ENCODE data around the gene SUOX. TPM values are rescaled to one million over a fixed set of nuclear protein-coding genes. Genes with fewer than 3 reads are reported as not detected.

Gene SUOX
- total and polyA plus RNA-seq, 2 of the 4 experiments (the other 2 are of a cell fraction), result 17.8 to 19.4 TPM

GRCh38 chr12:55970775-55971174 is 26.3 kb upstream of the SUOX start:
- peak overlapping the region; percentile 61 to 77; a peak in 2 of 4 replicates for H4K8ac ChIP-seq (ENCODE audit: low read depth in 2 of 2, low read length in 2 of 2)
- no peaks in the 10 kb centered on the region for H3K9me3 ChIP-seq (ENCODE audit: control insufficient read depth, insufficient read depth, low read length)
- peak overlapping the region; percentile 64; the same call in 1 of the 2 replicates for H2BK120ac ChIP-seq (ENCODE audit: low read depth, low read length)
- no peak overlapping the region for H3K23ac ChIP-seq (ENCODE audit: low read depth, low read length)
- peak overlapping the region; percentile 91 for H3K4ac ChIP-seq (ENCODE audit: low read depth, low read length)
- POLR2A ChIA-PET (ENCODE audit: unreplicated experiment), result no interaction called here
- no peaks in the 10 kb centered on the region for H3K27me3 ChIP-seq (ENCODE audit: control insufficient read depth, insufficient read depth, low read length)
- peak overlapping the region; percentile 96; the same call in 1 of the 2 replicates for H2AK5ac ChIP-seq (ENCODE audit: low read depth, low read length)
- H3K14ac ChIP-seq (replicated peaks; ENCODE audit: low read depth, low read length), result no peak overlapping the region
- H3K27ac ChIP-seq (ENCODE audit: insufficient read depth, low read length), result peak overlapping the region; percentile 68
- peak overlapping the region; percentile 93 for H2BK5ac ChIP-seq (ENCODE audit: low read depth, low read length, poor library complexity, severe bottlenecking)
- H2BK15ac ChIP-seq (ENCODE audit: low read depth, low read length), result no peak overlapping the region
- H2BK20ac ChIP-seq (ENCODE audit: low read depth, low read length), result 0 out of 2 replicates have a peak overlapping the region, but pooled peaks have one; percentile 29
- in situ Hi-C loops (cut with MboI; ENCODE audit: low sequenced_read_pairs), result no loop called here
- TF ChIP-seq POLR2A (IDR thresholded peaks at IDR 0.05; ENCODE audit: low read depth, low read length), result peak; percentile 52; the same call in 1 of the 2 replicates
- no peak for TF ChIP-seq ELK1 (IDR thresholded peaks at IDR 0.05; ENCODE audit: borderline replicate concordance, low read depth, low read length)
- TF ChIP-seq USF2 (IDR thresholded peaks at IDR 0.05; ENCODE audit: low read depth, low read length), result no peak
- TF ChIP-seq MAZ (IDR thresholded peaks at IDR 0.05; ENCODE audit: borderline replicate concordance, low read depth, low read length), result peak; percentile 56
- TF ChIP-seq FOS (IDR thresholded peaks at IDR 0.05; ENCODE audit: low read depth, low read length), result 0 out of 2 replicates have a peak, but pooled peaks have one; percentile 58
- TF ChIP-seq CEBPB (IDR thresholded peaks at IDR 0.05; ENCODE audit: low read depth, low read length), result peak; percentile 53
- DNase-seq (peak; percentile 85), ATAC-seq (ENCODE audit: low read depth) (no peak)
- no TSS peak for BruUV-seq (replicated peaks)
- H3K4me3 ChIP-seq (ENCODE audit: insufficient read depth, low read depth, low read length), result no peak overlapping the region
- no peak overlapping the region for H2AFZ ChIP-seq (replicated peaks; ENCODE audit: low read length, poor library complexity)
- H2AK9ac ChIP-seq (replicated peaks; ENCODE audit: low read depth, low read length, poor library complexity), result peak overlapping the region; percentile 85
- peaks cover 10% of the 10 kb centered on the region; the same call in 1 of the 2 replicates for H3K9me1 ChIP-seq (ENCODE audit: insufficient read depth, low read length)
- H4K20me1 ChIP-seq (ENCODE audit: insufficient read depth, low read length), result peaks cover 5% of the 10 kb centered on the region; the same call in 1 of the 2 replicates
- no peak overlapping the region for H3K4me2 ChIP-seq (ENCODE audit: low read depth, low read length)
- H4K5ac ChIP-seq (ENCODE audit: low read depth, low read length), result no peak overlapping the region
- H3K9ac ChIP-seq (ENCODE audit: low read depth, low read length), result no peak overlapping the region; the same call in 1 of the 2 replicates
- peak overlapping the region; percentile 7; the same call in 1 of the 2 replicates for H3K18ac ChIP-seq (ENCODE audit: low read depth, low read length)
- dilution Hi-C loops (cut with HindIII; ENCODE audit: low sequenced_read_pairs, unreplicated experiment), result no loop called here
- no peak overlapping the region; the same call in 1 of the 2 replicates for H4K91ac ChIP-seq (ENCODE audit: insufficient read depth, low read depth, low read length)
- H3K4me1 ChIP-seq (ENCODE audit: control insufficient read depth, insufficient read depth, low read length), result peaks cover 13% of the 10 kb centered on the region
- peaks cover 10 to 66% of the 10 kb centered on the region in 2 experiments; a peak in 3 of 4 replicates for H3K79me1 ChIP-seq (ENCODE audit: low read depth in 1 of 2, low read length in 2 of 2)
- intact Hi-C loops (cut with micrococcal nuclease), result no loop called here
- CTCF ChIA-PET, result no interaction called here
- no CpG with 5 or more reads among the region's 7 CpGs for WGBS, 2 experiments (ENCODE audit: extremely low coverage in 2 of 2, insufficient read length in 1 of 2)
- peaks cover 5% of the 10 kb centered on the region for H3K36me3 ChIP-seq (ENCODE audit: control insufficient read depth, insufficient read depth, low read length)
- H3K56ac ChIP-seq (ENCODE audit: extremely low read depth, insufficient read depth, low read length), result no peak overlapping the region

Data from IMR-90 (cell line).